GM11168 (cell line): ENCODE data around the gene UBAC2.

ENCODE experiments used
- in situ Hi-C: fragments of 300-500 bp; cut with MboI; formaldehyde crosslinking; loops from one replicate; pipeline ENCODE4 v1.12.0; 2022; ENCODE audit warnings: low sequenced_read_pairs; ENCODE audit not compliant: unreplicated experiment

UBAC2 gene

GRCh38 chr13:99344610-99345208, 144.1 kb downstream of the UBAC2 start:
- in situ Hi-C loops = no loop called here

- in situ Hi-C loops = no loop called here
Measured at GRCh38 chr13:99345345-99345744, 144.7 kb downstream of the UBAC2 start.

GRCh38 chr13:99346335-99347042, 145.8 kb downstream of the UBAC2 start:
- in situ Hi-C loops = no loop called here

- in situ Hi-C loops = no loop called here
Measured at GRCh38 chr13:99347335-99347878, 146.8 kb downstream of the UBAC2 start.

GRCh38 chr13:99347911-99348451, 147.3 kb downstream of the UBAC2 start:
- in situ Hi-C loops = no loop called here

- in situ Hi-C loops = no loop called here
Measured at GRCh38 chr13:99350191-99350590, 149.5 kb downstream of the UBAC2 start.

- in situ Hi-C loops = no loop called here
Measured at GRCh38 chr13:99351772-99352171, 151.1 kb downstream of the UBAC2 start.

- in situ Hi-C loops = no loop called here
Measured at GRCh38 chr13:99352351-99353245, 151.9 kb downstream of the UBAC2 start.

- in situ Hi-C loops = no loop called here
Measured at GRCh38 chr13:99353246-99353600, 152.6 kb downstream of the UBAC2 start.

GRCh38 chr13:99353836-99354235, 153.2 kb downstream of the UBAC2 start:
- in situ Hi-C loops = no loop called here

GRCh38 chr13:99354371-99354951, 153.8 kb downstream of the UBAC2 start:
- in situ Hi-C loops = no loop called here

GRCh38 chr13:99355267-99356011, 154.8 kb downstream of the UBAC2 start:
- in situ Hi-C loops = no loop called here

- in situ Hi-C loops = no loop called here
Measured at GRCh38 chr13:99356012-99356261, 155.3 kb downstream of the UBAC2 start.

- in situ Hi-C loops = no loop called here
Measured at GRCh38 chr13:99356262-99357091, 155.8 kb downstream of the UBAC2 start.

- in situ Hi-C loops = no loop called here
Measured at GRCh38 chr13:99357131-99357596, 156.5 kb downstream of the UBAC2 start.

- in situ Hi-C loops = no loop called here
Measured at GRCh38 chr13:99357941-99358340, 157.3 kb downstream of the UBAC2 start.

- in situ Hi-C loops = no loop called here
Measured at GRCh38 chr13:99359528-99359927, 158.9 kb downstream of the UBAC2 start.

GRCh38 chr13:99360696-99361095, 160.0 kb downstream of the UBAC2 start:
- in situ Hi-C loops = no loop called here

GRCh38 chr13:99361197-99361596, 160.5 kb downstream of the UBAC2 start:
- in situ Hi-C loops = no loop called here
